LNCaP clone FGC (cell line): Measurements from ENCODE around the gene LHFPL2.

ENCODE experiments used
- DNase-seq: peaks from one replicate; pipeline ENCODE4 v3.0.0-alpha.2; 2011; ENCODE audit warnings: low read depth
- H3K4me3 ChIP-seq: 2 replicates; pipeline ENCODE4 v1.5.1; 2011; ENCODE audit warnings: mild to moderate bottlenecking, low read depth, low read length, control low read depth
- TF ChIP-seq, protein P1 (sequence below): IDR thresholded peaks from 2 replicates; pipeline ENCODE4 v1.5.1; 2012; ENCODE audit warnings: mild to moderate bottlenecking; ENCODE audit not compliant: control insufficient read depth, insufficient read depth; ENCODE audit errors: extremely low read depth

The LHFPL2 gene

DNA sequence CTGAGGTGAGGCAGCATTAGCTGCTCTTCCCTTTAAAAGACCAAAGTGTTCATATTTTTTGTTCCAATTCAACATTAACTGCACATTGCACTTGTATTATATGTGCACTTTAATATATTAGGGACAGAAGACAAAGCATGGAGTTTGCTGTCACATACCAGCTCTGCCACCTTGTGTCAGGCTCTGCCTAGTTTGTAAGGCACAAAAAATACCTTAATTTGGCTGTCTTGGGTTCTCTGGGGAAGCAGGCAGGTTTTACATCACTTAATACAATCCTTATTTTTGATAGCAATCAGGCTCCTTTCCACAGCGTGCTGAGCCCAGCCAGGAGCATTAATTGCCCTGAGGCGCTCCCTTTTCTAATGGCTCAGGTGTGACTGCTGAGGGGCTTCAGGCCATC lies 156.3 kb downstream of the LHFPL2 start:
- no peak for DNase-seq
- TF ChIP-seq, protein P1, sequence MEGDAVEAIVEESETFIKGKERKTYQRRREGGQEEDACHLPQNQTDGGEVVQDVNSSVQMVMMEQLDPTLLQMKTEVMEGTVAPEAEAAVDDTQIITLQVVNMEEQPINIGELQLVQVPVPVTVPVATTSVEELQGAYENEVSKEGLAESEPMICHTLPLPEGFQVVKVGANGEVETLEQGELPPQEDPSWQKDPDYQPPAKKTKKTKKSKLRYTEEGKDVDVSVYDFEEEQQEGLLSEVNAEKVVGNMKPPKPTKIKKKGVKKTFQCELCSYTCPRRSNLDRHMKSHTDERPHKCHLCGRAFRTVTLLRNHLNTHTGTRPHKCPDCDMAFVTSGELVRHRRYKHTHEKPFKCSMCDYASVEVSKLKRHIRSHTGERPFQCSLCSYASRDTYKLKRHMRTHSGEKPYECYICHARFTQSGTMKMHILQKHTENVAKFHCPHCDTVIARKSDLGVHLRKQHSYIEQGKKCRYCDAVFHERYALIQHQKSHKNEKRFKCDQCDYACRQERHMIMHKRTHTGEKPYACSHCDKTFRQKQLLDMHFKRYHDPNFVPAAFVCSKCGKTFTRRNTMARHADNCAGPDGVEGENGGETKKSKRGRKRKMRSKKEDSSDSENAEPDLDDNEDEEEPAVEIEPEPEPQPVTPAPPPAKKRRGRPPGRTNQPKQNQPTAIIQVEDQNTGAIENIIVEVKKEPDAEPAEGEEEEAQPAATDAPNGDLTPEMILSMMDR, result 0 out of 2 replicates have a peak, but pooled peaks have one; percentile 12
- H3K4me3 ChIP-seq, result no peak overlapping the region

DNA sequence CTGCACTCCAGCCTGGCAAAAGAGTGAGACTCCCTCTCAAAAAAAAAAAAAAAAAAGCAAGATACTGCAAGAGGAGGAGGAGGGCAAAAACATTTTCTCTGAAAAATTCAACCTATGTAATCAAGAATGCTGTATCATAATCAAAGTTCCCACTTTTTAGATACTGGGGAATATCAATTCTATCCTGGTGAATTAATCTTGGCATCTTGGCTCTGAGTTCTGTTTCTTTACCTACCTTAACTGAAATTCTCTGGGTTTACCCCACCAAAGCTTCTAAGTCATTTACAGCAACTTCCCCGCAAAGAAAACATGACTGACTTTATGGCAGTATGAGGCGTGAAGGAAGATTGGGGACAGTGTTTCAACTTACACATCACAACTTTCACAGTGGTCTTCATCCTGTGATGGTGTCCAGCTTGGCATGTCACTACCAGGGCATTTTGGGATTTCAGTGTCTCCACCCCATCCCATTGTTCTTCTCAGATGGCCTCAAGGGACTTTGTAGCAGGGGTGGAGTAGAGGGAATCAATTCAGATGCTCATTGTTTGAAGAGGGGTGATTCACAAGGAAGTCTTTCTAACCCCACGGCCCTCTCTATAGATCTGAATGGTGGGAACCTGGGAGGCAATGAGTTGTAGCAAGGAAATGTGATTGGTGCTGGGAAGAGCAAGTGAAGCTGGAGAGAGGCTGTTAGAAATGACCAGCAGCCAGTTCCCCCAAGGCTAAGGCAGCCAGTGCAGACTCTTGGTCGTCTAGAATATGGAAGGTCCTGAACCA lies 157.7 kb downstream of the LHFPL2 start:
- TF ChIP-seq, protein P1, result no peak
- no peak for DNase-seq
- H3K4me3 ChIP-seq, result no peak overlapping the region

DNA sequence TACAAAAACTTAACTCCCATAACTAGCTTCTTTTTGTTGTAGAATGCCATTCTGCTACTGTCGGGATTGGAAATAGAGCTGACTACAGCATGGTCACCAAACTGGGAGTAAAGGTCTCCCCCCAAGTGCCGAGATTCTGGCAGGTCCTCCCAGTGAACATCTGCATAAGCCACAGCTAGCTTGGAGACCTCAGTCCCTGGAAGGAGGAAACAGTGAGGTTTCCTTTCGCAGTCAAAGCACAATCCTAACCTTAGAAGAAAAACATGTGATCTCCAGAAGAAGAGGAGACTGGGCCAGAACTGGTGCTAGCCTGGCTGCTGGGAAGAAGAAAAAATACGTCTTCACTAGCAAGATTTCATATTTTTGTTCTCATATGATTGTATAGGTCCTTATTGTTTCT lies 160.7 kb downstream of the LHFPL2 start:
- TF ChIP-seq, protein P1, result no peak
- no peak overlapping the region for H3K4me3 ChIP-seq
- no peak for DNase-seq

DNA sequence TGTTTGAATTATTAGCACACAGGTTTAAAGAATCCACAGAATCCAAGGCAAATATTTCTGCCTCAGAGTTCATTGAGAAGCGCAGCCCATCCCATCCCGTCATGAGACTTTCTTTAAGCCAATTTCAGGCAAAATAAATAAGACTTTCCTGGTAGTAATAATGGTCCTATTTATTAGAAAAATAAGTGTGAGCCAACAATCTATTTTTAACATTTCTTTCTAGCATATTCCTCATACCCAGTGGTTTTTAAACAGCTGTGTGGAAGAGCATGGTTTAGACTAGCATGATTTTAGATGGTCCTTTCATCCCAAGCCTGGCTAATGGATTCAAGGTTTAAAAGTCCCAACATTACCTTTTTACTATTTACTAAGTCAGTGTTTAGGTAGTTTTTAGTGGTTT lies 162.4 kb downstream of the LHFPL2 start:
- TF ChIP-seq, protein P1, result no peak
- DNase-seq, result no peak
- H3K4me3 ChIP-seq, result no peak overlapping the region

DNA sequence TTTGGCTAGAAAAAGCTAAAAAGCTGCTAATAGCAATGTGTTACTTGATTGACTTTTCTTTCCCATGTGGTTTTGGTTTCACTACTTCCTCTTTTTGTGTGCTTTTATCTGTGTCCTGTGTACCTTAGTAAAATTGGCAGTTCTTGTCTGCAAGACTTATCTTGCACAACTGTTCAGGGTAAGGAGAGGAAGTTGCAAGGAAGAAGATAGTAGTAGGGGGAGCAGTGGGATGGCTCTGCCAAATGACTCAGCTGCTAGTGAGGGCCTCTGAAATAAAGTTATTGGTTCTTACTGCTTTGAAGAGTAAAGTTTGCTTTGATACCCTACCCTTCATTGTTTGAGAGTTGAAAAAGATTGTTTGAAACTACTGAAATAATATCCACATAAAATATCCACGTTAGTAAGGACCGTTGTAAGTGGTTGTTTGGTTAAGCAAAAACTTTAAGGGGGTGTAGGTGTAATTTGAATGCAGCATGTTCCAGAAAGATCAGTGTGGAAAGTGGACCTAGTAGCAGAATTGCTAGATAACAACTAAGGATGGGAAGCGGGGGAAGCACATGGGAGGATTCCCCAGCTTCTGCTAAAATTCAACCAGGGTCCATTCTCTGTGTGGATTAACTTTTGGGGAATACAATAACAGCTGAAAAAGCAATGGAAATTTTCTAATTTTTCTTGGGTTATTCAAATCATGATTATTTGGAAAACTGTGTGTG lies 164.6 kb downstream of the LHFPL2 start:
- DNase-seq, result no peak

DNA sequence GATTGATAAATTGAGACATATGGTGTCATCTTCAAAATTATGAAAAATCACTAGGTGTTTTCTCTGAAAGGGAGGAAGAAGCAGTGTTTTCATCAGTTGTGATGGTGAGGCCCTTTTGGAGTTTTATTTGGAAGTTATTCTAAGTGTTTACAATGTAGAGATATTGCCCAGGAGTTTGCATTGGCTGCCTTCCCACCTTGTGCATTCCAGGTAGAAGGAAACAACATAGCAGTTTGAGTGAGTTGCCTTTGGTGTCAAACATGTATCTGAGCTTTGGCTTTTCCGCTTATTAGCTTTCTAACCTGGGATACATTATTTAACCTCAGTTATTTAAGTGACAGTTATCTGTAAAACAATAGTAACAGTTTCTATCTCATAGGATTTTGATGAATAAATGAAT lies 165.6 kb downstream of the LHFPL2 start:
- no peak overlapping the region for H3K4me3 ChIP-seq
- peak; percentile 83 for DNase-seq
- TF ChIP-seq, protein P1, result no peak

More for the DNA sequence above, 164.6 kb downstream of the LHFPL2 start:
- TF ChIP-seq, protein P1, result no peak
- no peak overlapping the region for H3K4me3 ChIP-seq

DNA sequence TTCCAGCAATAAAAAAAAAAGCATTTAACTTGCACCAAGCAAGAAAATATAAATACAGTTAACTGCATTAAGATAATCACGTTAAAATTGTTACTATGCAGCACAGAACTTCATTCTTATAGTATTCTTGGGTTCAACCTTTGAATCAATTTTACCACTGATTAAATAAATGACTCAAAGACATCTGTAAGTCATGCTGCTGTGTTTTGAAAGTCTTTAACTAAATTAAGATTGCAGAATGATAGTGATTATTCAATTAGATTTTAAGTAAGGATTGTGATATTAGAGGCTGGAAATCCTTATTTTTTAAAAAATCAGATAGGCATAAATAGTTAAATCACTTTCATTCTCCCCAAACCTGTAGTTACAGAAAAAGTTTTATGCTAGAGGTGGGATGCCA lies 171.8 kb downstream of the LHFPL2 start:
- H3K4me3 ChIP-seq, result no peak overlapping the region
- no peak for DNase-seq
- TF ChIP-seq, protein P1, result no peak
